ENCODE results near the gene PGLYRP4. TPM values are rescaled to one million over a fixed set of nuclear protein-coding genes. Genes with fewer than 3 reads are reported as not detected.

Gene PGLYRP4
- total RNA-seq, 6 experiments from 2014 or later = not detected

- Mint-ChIP-seq H3K9me3 (no peaks in the 10 kb centered on the region), H3K36me3 (ENCODE audit: low read depth) (no peaks in the 10 kb centered on the region), H3K4me3 (no peak overlapping the region), H3K27me3 (ENCODE audit: insufficient read depth) (peaks cover 25% of the 10 kb centered on the region), H3K27ac (no peak overlapping the region), H3K4me1 (ENCODE audit: low read depth) (no peaks in the 10 kb centered on the region)
- TF ChIP-seq CTCF (IDR thresholded peaks at IDR 0.05) = no peak
- DNase-seq = no peak
Observed at GRCh38 chr1:153302308-153302707, 46.3 kb downstream of the PGLYRP4 start.

GRCh38 chr1:153293851-153294250 is 54.8 kb downstream of the PGLYRP4 start:
- Mint-ChIP-seq H3K4me1 (ENCODE audit: low read depth) (no peaks in the 10 kb centered on the region), H3K4me3 (no peak overlapping the region), H3K27me3 (ENCODE audit: insufficient read depth) (peaks cover 14% of the 10 kb centered on the region), H3K36me3 (ENCODE audit: low read depth) (no peaks in the 10 kb centered on the region), H3K9me3 (no peaks in the 10 kb centered on the region), H3K27ac (no peak overlapping the region)
- no peak for DNase-seq
- no peak for TF ChIP-seq CTCF (IDR thresholded peaks at IDR 0.05)

DNA sequence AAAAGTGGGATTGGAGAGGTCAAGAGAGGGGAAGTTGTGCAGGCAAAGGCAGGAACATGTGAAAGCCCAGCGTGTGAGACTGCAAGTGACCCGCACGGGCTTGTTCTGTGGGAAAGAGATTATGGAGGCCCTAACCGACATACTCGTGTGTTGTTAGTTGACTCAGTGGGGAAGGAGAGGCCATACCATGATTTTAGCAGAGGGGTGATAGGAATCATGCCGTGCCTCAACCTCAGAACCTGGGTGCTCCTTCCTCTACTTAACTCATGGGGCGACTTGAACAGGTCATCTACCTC is 55.2 kb downstream of the PGLYRP4 start:
- Mint-ChIP-seq H3K9me3 (no peaks in the 10 kb centered on the region), H3K4me3 (no peak overlapping the region), H3K36me3 (ENCODE audit: low read depth) (no peaks in the 10 kb centered on the region), H3K4me1 (ENCODE audit: low read depth) (no peaks in the 10 kb centered on the region), H3K27me3 (ENCODE audit: insufficient read depth) (peaks cover 14% of the 10 kb centered on the region), H3K27ac (no peak overlapping the region)
- no peak for TF ChIP-seq CTCF (IDR thresholded peaks at IDR 0.05)
- no peak for DNase-seq

DNA sequence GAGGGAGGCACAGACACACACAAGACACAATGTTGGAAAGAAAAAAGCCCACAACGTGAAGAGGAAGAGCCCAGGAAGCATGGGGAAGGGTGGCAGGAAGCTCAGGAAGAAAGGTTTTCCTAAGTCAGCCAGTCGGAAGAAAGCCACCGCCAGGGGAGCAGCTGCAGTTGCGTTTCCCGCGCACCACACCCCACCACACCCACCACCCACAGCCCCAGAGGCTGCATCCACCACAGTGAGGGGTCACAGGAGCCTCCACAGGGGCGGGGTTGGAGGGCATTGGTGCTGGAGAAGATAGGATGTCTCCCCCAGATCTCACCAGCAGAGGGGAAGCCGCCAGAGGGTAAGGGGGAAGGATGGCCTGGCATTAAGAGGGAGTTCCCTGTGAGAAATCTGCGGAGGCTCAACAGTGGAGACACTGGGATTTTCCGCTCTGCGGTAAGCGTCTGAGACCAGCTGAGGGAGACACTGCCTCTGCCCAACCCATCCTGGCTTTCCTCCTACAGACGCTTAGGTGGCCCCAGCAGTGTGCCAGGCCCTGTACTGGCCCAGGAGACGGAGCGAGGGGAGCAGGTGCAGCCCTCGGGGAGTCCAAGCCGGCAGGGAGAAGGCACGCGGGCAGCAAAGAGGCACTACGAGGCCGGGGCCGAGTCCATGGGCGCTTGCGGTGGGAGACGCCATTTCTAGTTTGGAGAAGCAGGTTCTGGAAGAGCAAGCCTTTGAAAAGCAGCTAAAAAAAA is 55.7 kb downstream of the PGLYRP4 start:
- no peak for TF ChIP-seq CTCF (IDR thresholded peaks at IDR 0.05)
- Mint-ChIP-seq H3K4me3 (no peak overlapping the region), H3K36me3 (ENCODE audit: low read depth) (no peaks in the 10 kb centered on the region), H3K9me3 (no peaks in the 10 kb centered on the region), H3K4me1 (ENCODE audit: low read depth) (no peaks in the 10 kb centered on the region), H3K27me3 (ENCODE audit: insufficient read depth) (peaks cover 14% of the 10 kb centered on the region), H3K27ac (no peak overlapping the region)
- no peak for DNase-seq

GRCh38 chr1:153292185-153292584 is 56.5 kb downstream of the PGLYRP4 start:
- H3K27me3 Mint-ChIP-seq (ENCODE audit: insufficient read depth) = peaks cover 12% of the 10 kb centered on the region
- DNase-seq = no peak
- no peak overlapping the region for H3K27ac Mint-ChIP-seq
- no peak for TF ChIP-seq CTCF (IDR thresholded peaks at IDR 0.05)
- no peaks in the 10 kb centered on the region for H3K4me1 Mint-ChIP-seq (ENCODE audit: low read depth)
- H3K9me3 Mint-ChIP-seq = no peaks in the 10 kb centered on the region
- no peak overlapping the region for H3K4me3 Mint-ChIP-seq
- no peaks in the 10 kb centered on the region for H3K36me3 Mint-ChIP-seq (ENCODE audit: low read depth)

GRCh38 chr1:153291514-153291913 is 57.1 kb downstream of the PGLYRP4 start:
- peaks cover 10% of the 10 kb centered on the region for H3K27me3 Mint-ChIP-seq (ENCODE audit: insufficient read depth)
- H3K9me3 Mint-ChIP-seq = no peaks in the 10 kb centered on the region
- DNase-seq = no peak
- TF ChIP-seq CTCF (IDR thresholded peaks at IDR 0.05) = no peak
- no peak overlapping the region for H3K27ac Mint-ChIP-seq
- no peaks in the 10 kb centered on the region for H3K36me3 Mint-ChIP-seq (ENCODE audit: low read depth)
- no peak overlapping the region for H3K4me3 Mint-ChIP-seq
- no peaks in the 10 kb centered on the region for H3K4me1 Mint-ChIP-seq (ENCODE audit: low read depth)

All from HFFc6 (cell line).